ENCODE measurements around the gene S100A16. TPM values are rescaled to one million over a fixed set of nuclear protein-coding genes. Genes with fewer than 3 reads are reported as not detected.
A peak's percentile ranks its signal among the peaks of the same experiment; 100 is the strongest.

The S100A16 gene
- polyA plus RNA-seq, 1 donor (not counting 4 experiments of a cell fraction or from before 2014, with no cell fraction given) = 1,620 TPM

DNA sequence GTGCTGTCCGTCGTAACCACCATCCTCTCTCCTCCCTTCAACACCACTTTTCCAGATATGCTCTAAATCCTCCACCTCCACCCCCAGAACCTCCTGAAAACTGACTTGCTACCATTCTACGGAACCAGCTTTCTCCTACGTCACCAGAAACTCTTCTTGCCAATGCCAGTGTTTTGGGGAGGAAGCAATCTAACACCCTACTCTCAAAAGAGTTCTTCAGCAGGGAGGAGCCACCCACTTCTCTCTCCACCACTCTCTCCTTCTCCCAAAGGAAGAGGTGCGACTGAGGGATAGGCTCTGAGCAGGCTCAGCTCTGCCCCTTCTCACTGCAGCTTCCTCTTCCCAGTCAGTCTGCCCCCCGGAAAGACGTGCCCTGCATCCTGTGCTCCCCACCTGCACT lies 41.2 kb downstream of the S100A16 start:
- peak overlapping the region; percentile 52 for H3K9ac ChIP-seq (ENCODE audit: control insufficient read depth, extremely low read depth, insufficient read depth, low read length)
- dilution Hi-C loops (cut with MboI; ENCODE audit: extremely low pct_ligation_motif_present, low sequenced_read_pairs) = no loop called here

DNA sequence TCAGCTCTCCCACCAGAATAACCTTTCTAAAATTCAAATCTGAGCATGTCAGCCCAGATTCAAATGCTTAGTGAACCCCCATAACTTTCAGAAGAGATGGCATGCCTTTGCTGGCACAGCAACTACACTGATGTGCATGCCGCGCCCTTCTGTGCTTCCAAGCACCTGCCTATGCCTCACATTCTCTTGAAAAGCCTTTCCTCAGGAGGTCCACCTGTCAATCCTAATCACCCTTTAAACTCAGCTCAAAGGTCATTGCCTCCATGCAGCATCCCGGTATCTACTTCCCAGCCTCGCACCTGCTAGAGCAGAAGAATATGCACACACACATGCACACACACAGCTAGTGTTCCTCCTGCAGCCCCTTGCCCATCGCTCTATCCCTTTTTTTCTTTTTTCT lies 42.1 kb downstream of the S100A16 start:
- Histone ChIP-seq H3K27ac (ENCODE audit: control insufficient read depth, insufficient read depth, low read length) (no peak overlapping the region), H3K4me2 (ENCODE audit: control insufficient read depth, extremely low read depth, insufficient read depth, low read depth, low read length) (no peak overlapping the region), H3K27me3 (ENCODE audit: control insufficient read depth, extremely low read depth, insufficient read depth, low read length) (no peaks in the 10 kb centered on the region), H3K4me1 (ENCODE audit: control insufficient read depth, extremely low read depth, insufficient read depth, low read length) (peaks cover 52% of the 10 kb centered on the region), H3K9ac (ENCODE audit: control insufficient read depth, extremely low read depth, insufficient read depth, low read length) (no peak overlapping the region), H3K4me3 (ENCODE audit: control insufficient read depth in 2 of 3, extremely low read depth in 1 of 3, insufficient read depth in 2 of 3, low read depth in 1 of 3, low read length in 3 of 3) (no peak overlapping the region), H2AFZ (ENCODE audit: control insufficient read depth, low read length) (no peak overlapping the region), H4K20me1 (ENCODE audit: control insufficient read depth, extremely low read depth, insufficient read depth, low read length) (no peaks in the 10 kb centered on the region), H3K79me2 (ENCODE audit: control insufficient read depth, insufficient read depth, low read length) (peaks cover 2% of the 10 kb centered on the region), H3K36me3 (ENCODE audit: control insufficient read depth in 2 of 2, extremely low read depth in 1 of 2, insufficient read depth in 2 of 2, low read length in 2 of 2) (no peaks in the 10 kb centered on the region), H3K9me3 (ENCODE audit: control insufficient read depth, low read depth, low read length) (no peaks in the 10 kb centered on the region), H3K9me1 (ENCODE audit: control insufficient read depth, extremely low read depth, insufficient read depth, low read length) (no peaks in the 10 kb centered on the region)
- dilution Hi-C loops (cut with MboI; ENCODE audit: extremely low pct_ligation_motif_present, low sequenced_read_pairs) = no loop called here
- FAIRE-seq (no peak), DNase-seq (ENCODE audit: low read depth, low spot score) (no peak)
- TF ChIP-seq, protein P1, sequence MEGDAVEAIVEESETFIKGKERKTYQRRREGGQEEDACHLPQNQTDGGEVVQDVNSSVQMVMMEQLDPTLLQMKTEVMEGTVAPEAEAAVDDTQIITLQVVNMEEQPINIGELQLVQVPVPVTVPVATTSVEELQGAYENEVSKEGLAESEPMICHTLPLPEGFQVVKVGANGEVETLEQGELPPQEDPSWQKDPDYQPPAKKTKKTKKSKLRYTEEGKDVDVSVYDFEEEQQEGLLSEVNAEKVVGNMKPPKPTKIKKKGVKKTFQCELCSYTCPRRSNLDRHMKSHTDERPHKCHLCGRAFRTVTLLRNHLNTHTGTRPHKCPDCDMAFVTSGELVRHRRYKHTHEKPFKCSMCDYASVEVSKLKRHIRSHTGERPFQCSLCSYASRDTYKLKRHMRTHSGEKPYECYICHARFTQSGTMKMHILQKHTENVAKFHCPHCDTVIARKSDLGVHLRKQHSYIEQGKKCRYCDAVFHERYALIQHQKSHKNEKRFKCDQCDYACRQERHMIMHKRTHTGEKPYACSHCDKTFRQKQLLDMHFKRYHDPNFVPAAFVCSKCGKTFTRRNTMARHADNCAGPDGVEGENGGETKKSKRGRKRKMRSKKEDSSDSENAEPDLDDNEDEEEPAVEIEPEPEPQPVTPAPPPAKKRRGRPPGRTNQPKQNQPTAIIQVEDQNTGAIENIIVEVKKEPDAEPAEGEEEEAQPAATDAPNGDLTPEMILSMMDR (optimal IDR thresholded peaks at IDR 0.05 in 1 of 3, IDR thresholded peaks at IDR 0.05 in 1 of 3, conservative IDR thresholded peaks at IDR 0.05 in 1 of 3; ENCODE audit: extremely low read depth in 1 of 3, insufficient read depth in 2 of 3, low read length in 3 of 3) = no peak
- TF ChIP-seq EZH2 (IDR thresholded peaks at IDR 0.05; ENCODE audit: low read length) = no peak

More for the DNA sequence above, 41.2 kb downstream of the S100A16 start:
- H4K20me1 ChIP-seq (ENCODE audit: control insufficient read depth, extremely low read depth, insufficient read depth, low read length) = no peaks in the 10 kb centered on the region
- DNase-seq (ENCODE audit: low read depth, low spot score) (no peak), FAIRE-seq (no peak)
- no peak overlapping the region for H3K4me2 ChIP-seq (ENCODE audit: control insufficient read depth, extremely low read depth, insufficient read depth, low read depth, low read length)
- H3K9me3 ChIP-seq (ENCODE audit: control insufficient read depth, low read depth, low read length) = no peaks in the 10 kb centered on the region
- no peaks in the 10 kb centered on the region for H3K27me3 ChIP-seq (ENCODE audit: control insufficient read depth, extremely low read depth, insufficient read depth, low read length)
- H3K9me1 ChIP-seq (ENCODE audit: control insufficient read depth, extremely low read depth, insufficient read depth, low read length) = no peaks in the 10 kb centered on the region
- peaks cover 48% of the 10 kb centered on the region for H3K4me1 ChIP-seq (ENCODE audit: control insufficient read depth, extremely low read depth, insufficient read depth, low read length)
- H3K27ac ChIP-seq (ENCODE audit: control insufficient read depth, insufficient read depth, low read length) = peak overlapping the region; percentile 81
- H3K36me3 ChIP-seq (ENCODE audit: control insufficient read depth in 2 of 2, extremely low read depth in 1 of 2, insufficient read depth in 2 of 2, low read length in 2 of 2) = no peaks in the 10 kb centered on the region
- H2AFZ ChIP-seq (ENCODE audit: control insufficient read depth, low read length) = no peak overlapping the region
- peaks cover 2% of the 10 kb centered on the region for H3K79me2 ChIP-seq (ENCODE audit: control insufficient read depth, insufficient read depth, low read length)
- H3K4me3 ChIP-seq (ENCODE audit: control insufficient read depth in 2 of 3, extremely low read depth in 1 of 3, insufficient read depth in 2 of 3, low read depth in 1 of 3, low read length in 3 of 3) = no peak overlapping the region
- no peak for TF ChIP-seq EZH2 (IDR thresholded peaks at IDR 0.05; ENCODE audit: low read length)
- TF ChIP-seq, protein P1 (optimal IDR thresholded peaks at IDR 0.05 in 1 of 3, IDR thresholded peaks at IDR 0.05 in 1 of 3, conservative IDR thresholded peaks at IDR 0.05 in 1 of 3; ENCODE audit: extremely low read depth in 1 of 3, insufficient read depth in 2 of 3, low read length in 3 of 3) = no peak

Data from keratinocyte (primary cell).